DND-41 (cell line): ENCODE data around the gene MRPS31.
"Not testable (repeated sequence)": the region's sequence is repeated elsewhere in the genome, so short reads cannot be mapped to it uniquely, and the experiment has no call there.

Experiments
- ATAC-seq: fragments of 200-7000 bp; cut with Tn5 transposase; 3 replicates; pipeline ENCODE4 v1.9.1; 2021; ENCODE audit warnings: low read depth; ENCODE audit not compliant: insufficient read depth
- DNase-seq: peaks from one replicate; pipeline ENCODE4 v3.0.0-alpha.2; 2020
- H2AFZ ChIP-seq: 2 replicates; pipeline ENCODE4 v1.6.0; 2012; ENCODE audit warnings: low read depth, low read length
- H3K27ac ChIP-seq: 2 replicates; pipeline ENCODE4 v1.5.1; 2012; ENCODE audit warnings: low read length, inconsistent platforms
- H3K27me3 ChIP-seq: fragments of 200-600 bp; sonication (generic); 2 replicates; pipeline ENCODE4 v1.6.0; 2012; ENCODE audit warnings: low read length, mild to moderate bottlenecking, inconsistent platforms; ENCODE audit not compliant: insufficient read depth, poor library complexity
- H3K36me3 ChIP-seq: 2 replicates; pipeline ENCODE4 v1.5.1; 2012; ENCODE audit warnings: low read length, inconsistent platforms; ENCODE audit not compliant: insufficient read depth
- H3K4me1 ChIP-seq: 2 replicates; pipeline ENCODE4 v1.5.1; 2012; ENCODE audit warnings: mild to moderate bottlenecking, low read length; ENCODE audit not compliant: insufficient read depth
- H3K4me2 ChIP-seq: 2 replicates; pipeline ENCODE4 v1.6.0; 2012; ENCODE audit warnings: mild to moderate bottlenecking, moderate library complexity, low read length, inconsistent platforms; ENCODE audit not compliant: insufficient read depth
- H3K4me3 ChIP-seq, 2 experiments: fragments of 200-600 bp in 1 of 2; shearing (Covaris generic) in 1 of 2; 2 replicates each; pipeline ENCODE4 v1.5.1; 2012 to 2016; ENCODE audit warnings: inconsistent platforms in 2 of 2, low read length in 2 of 2, mild to moderate bottlenecking in 2 of 2, low read depth in 1 of 2, moderate library complexity in 1 of 2
- H3K79me2 ChIP-seq: 2 replicates; pipeline ENCODE4 v1.6.0; 2012; ENCODE audit warnings: low read length, inconsistent platforms; ENCODE audit not compliant: insufficient read depth
- H3K9ac ChIP-seq: 2 replicates; pipeline ENCODE4 v1.6.0; 2012; ENCODE audit warnings: low read depth, mild to moderate bottlenecking, inconsistent platforms, low read length, moderate library complexity
- H3K9me3 ChIP-seq: 2 replicates; pipeline ENCODE4 v1.5.1; 2012; ENCODE audit warnings: low read length, moderate library complexity, mild to moderate bottlenecking, inconsistent platforms; ENCODE audit not compliant: insufficient read depth, severe bottlenecking
- H4K20me1 ChIP-seq: 2 replicates; pipeline ENCODE4 v1.6.0; 2012; ENCODE audit warnings: low read length; ENCODE audit not compliant: insufficient read depth
- CTCF ChIP-seq: IDR thresholded peaks from 2 replicates; pipeline ENCODE4 v1.5.1; 2012; ENCODE audit warnings: borderline replicate concordance, low read length, moderate library complexity, mild to moderate bottlenecking; ENCODE audit not compliant: poor library complexity, severe bottlenecking; ENCODE audit errors: extremely low read depth
- EZH2 ChIP-seq: IDR thresholded peaks from 3 replicates; pipeline ENCODE4 v1.6.1; 2012; ENCODE audit warnings: borderline replicate concordance, low read depth, mild to moderate bottlenecking, moderate library complexity, low read length, inconsistent platforms; ENCODE audit not compliant: severe bottlenecking

MRPS31 gene

DNA sequence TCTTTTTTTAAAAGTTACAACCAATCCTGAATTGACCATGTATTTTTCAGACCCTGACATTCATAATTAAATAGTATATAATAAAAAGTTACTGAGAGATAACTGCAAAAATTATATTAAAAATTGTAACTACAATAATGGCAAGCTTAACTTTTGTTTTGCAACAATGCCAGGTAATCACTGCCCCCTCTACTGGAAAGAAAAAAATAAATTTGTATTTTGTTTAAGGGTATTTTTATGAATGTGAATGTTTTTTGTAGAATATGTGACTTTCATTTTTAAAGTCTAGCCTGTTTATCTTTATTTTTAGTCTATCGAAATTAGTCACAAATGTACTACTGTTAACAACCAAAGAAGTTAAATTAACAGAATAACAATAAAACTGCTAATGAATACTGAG lies 21.7 kb downstream of the MRPS31 start:
- Histone ChIP-seq H3K36me3 (peaks cover 51% of the 10 kb centered on the region), H4K20me1 (no peaks in the 10 kb centered on the region), H3K27me3 (no peaks in the 10 kb centered on the region), H3K4me2 (no peak overlapping the region), H3K79me2 (no peaks in the 10 kb centered on the region), H2AFZ (no peak overlapping the region), H3K9ac (no peak overlapping the region), H3K9me3 (no peaks in the 10 kb centered on the region), H3K27ac (no peak overlapping the region), H3K4me3 (no peak overlapping the region), H3K4me1 (no peaks in the 10 kb centered on the region)
- DNase-seq (no peak), ATAC-seq (no peak)
- TF ChIP-seq CTCF = peak; percentile 3
- TF ChIP-seq EZH2 = no peak

DNA sequence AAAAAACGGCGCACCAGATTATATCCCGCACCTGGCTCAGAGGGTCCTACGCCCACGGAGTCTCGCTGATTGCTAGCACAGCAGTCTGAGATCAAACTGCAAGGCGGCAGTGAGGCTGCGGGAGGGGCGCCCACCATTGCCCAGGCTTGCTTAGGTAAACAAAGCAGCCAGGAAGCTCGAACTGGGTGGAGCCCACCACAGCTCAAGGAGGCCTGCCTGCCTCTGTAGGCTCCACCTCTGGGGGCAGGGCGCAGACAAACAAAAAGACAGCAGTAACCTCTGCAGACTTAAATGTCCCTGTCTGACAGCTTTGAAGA lies 35.8 kb downstream of the MRPS31 start:
- not testable (repeated sequence) for H3K4me3 ChIP-seq, H3K27ac ChIP-seq, H4K20me1 ChIP-seq, H3K4me2 ChIP-seq, H3K27me3 ChIP-seq, H2AFZ ChIP-seq, H3K9me3 ChIP-seq, ATAC-seq, H3K4me1 ChIP-seq, H3K9ac ChIP-seq, H3K79me2 ChIP-seq
- DNase-seq = peak; percentile 16
- peaks cover 12% of the 10 kb centered on the region; the same call in 1 of the 2 replicates for H3K36me3 ChIP-seq

- H3K9me3 ChIP-seq, ATAC-seq, H3K4me2 ChIP-seq, H3K79me2 ChIP-seq, H4K20me1 ChIP-seq, H3K27me3 ChIP-seq, H3K9ac ChIP-seq, H3K4me1 ChIP-seq, H3K4me3 ChIP-seq, DNase-seq, H2AFZ ChIP-seq, H3K27ac ChIP-seq: not testable (repeated sequence)
- peaks cover 12% of the 10 kb centered on the region; the same call in 1 of the 2 replicates for H3K36me3 ChIP-seq
These were observed 36.3 kb downstream of the MRPS31 start for GRCh38 chr13:40734536-40735231.

DNA sequence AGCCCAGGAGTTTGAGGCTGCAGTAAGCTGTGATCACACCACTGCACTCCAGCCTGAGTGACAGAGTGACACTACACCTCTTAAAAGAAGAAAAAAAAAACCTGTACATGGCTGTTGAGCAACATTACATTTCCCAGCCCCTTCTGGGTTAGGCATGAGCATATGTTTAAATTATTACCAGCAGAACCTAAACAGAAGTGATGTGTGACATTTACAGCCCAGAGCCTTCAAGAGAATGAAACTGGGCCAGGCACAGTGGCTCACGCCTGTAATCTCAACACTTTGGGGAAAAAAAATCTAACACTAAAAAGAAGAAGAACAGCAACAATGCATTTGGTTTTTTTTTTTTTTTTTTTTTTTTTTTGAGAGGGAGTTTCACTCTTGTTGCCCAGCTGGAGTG lies 38.3 kb downstream of the MRPS31 start:
- Histone ChIP-seq H3K4me3 (no peak overlapping the region), H4K20me1 (no peaks in the 10 kb centered on the region), H3K9ac (no peak overlapping the region), H3K4me2 (no peak overlapping the region), H2AFZ (no peak overlapping the region), H3K36me3 (peaks cover 26% of the 10 kb centered on the region; the same call in 1 of the 2 replicates), H3K27me3 (no peaks in the 10 kb centered on the region), H3K27ac (no peak overlapping the region), H3K9me3 (no peaks in the 10 kb centered on the region), H3K4me1 (no peaks in the 10 kb centered on the region), H3K79me2 (no peaks in the 10 kb centered on the region)
- DNase-seq (no peak), ATAC-seq (no peak)
- TF ChIP-seq EZH2 (no peak), CTCF (no peak)
